Central memory CD8-positive, alpha-beta T cell (primary cell): Measurements from ENCODE around the gene ERCC6L.
"Not testable (repeated sequence)": the region's sequence is repeated elsewhere in the genome, so short reads cannot be mapped to it uniquely, and the experiment has no call there.

Source experiments
- ATAC-seq: fragments of 150-1000 bp; cut with Tn5 transposase; replicated peaks from 2 replicates; pipeline ENCODE4 v1.10.0; 2022; ENCODE audit warnings: mild to moderate bottlenecking, moderate FRiP score, moderate number of reproducible peaks; ENCODE audit not compliant: poor library complexity, severe bottlenecking; ENCODE audit errors: extremely low read depth
- DNase-seq, 2 donors: peaks; one replicate each; pipeline ENCODE4 v3.0.0; 2021; ENCODE audit warnings: low spot score in 2 of 2
- H3K27ac Mint-ChIP-seq: one replicate; pipeline ENCODE4 v1.8.0; 2022; ENCODE audit warnings: low read depth, mild to moderate bottlenecking, moderate library complexity, mixed read lengths
- H3K27me3 Mint-ChIP-seq: one replicate; pipeline ENCODE4 v1.8.0; 2022; ENCODE audit warnings: mixed read lengths
- H3K36me3 Mint-ChIP-seq: one replicate; pipeline ENCODE4 v1.8.0; 2022; ENCODE audit warnings: mild to moderate bottlenecking, moderate library complexity, mixed read lengths; ENCODE audit not compliant: insufficient read depth
- H3K4me1 Mint-ChIP-seq: one replicate; pipeline ENCODE4 v1.8.0; 2022; ENCODE audit warnings: mixed read lengths
- H3K4me3 Mint-ChIP-seq: one replicate; pipeline ENCODE4 v1.8.0; 2022; ENCODE audit warnings: mild to moderate bottlenecking, moderate library complexity, mixed read lengths
- H3K9me3 Mint-ChIP-seq: one replicate; pipeline ENCODE4 v1.8.0; 2022; ENCODE audit warnings: mixed read lengths

ERCC6L gene

DNA sequence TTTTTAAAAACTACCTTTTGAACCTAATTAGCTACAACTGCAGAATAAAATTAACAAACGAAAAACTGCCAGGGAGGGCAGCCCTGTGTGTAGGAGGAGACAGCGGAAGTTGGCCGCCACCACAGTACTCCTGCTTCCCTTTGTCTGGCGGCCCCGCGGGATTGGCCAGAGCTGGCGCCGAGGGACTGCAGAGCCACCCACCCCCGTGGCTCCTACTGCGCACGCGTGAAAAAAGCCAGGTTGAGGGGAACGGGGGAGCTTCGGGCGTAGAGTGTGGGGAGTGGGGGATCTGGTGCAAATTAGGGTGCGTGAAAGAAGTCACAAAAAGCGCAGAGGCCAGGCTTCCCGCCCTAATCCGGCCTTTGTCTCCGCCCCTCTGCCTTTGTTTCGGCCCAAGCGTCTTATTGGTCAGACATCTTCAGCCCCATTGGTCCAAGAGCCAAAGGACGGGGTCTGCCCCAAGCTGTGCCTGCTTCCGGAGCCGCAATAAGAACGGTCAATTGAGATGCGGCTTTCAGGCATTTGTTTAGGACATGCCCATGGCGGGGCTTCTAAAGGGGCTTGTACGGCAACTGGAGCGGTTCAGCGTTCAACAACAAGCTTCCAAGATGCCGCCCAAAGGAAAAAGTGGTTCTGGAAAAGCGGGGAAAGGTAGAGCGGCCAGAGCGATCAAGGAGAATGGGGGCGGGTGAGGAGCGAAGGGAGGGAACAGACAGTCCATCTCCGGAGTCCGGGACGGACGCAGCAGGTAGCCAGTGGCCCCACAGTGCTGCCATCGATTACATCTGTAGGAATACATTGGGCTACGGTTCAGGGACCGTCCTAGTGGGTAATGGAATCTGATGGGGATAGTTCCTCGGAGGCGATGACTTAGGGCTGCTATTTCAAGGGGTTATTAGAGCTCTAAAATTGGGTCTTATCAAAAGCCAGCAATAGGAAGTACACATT, 57.4 kb downstream of the ERCC6L start, which contains the start of gene PIN4:
Gene PIN4 (plus strand): TSS at position 580 of the 948 bp plus-strand sequence. CDS start 29 bp downstream, at position 609.
- ATAC-seq (peak; percentile 91), DNase-seq (peak; percentile 54 to 75)
- H3K27ac Mint-ChIP-seq = no peak within 1 kb of the TSS
- no peaks in the 10 kb centered on the region for H3K9me3 Mint-ChIP-seq
- H3K36me3 Mint-ChIP-seq = peaks cover 2% of the 10 kb centered on the region
- H3K4me3 Mint-ChIP-seq = no peak within 1 kb of the TSS
- H3K27me3 Mint-ChIP-seq = no peaks in the 10 kb centered on the region
- H3K4me1 Mint-ChIP-seq = peaks cover 8% of the 10 kb centered on the region

- ATAC-seq (no peak), DNase-seq (no peak)
- Mint-ChIP-seq H3K36me3 (no peaks in the 10 kb centered on the region), H3K4me3 (no peak overlapping the region), H3K4me1 (peaks cover 6% of the 10 kb centered on the region), H3K9me3 (no peaks in the 10 kb centered on the region), H3K27ac (no peak overlapping the region), H3K27me3 (no peaks in the 10 kb centered on the region)
Measured at GRCh38 chrX:72180539-72180938, 58.3 kb downstream of the ERCC6L start.

DNA sequence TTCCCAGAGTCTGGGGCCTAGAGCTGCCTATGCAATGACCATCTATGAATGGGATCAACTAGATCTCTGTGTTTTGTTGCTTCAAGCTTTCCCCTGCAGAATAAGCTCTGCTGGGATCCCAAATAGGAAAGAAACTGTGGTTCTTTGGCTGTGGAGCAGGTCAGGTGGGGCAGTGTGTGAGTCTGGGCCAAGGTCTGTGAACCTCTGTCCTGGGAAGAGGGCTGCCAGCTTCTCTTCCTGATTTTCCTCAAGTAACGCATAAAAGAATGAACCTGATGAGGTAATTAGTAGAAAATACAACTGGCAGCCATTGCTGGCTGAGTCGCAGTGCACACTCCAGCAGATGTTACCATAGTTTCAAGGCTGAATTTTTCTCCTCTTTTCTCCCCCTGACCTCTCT, 61.8 kb downstream of the ERCC6L start:
- no peaks in the 10 kb centered on the region for H3K36me3 Mint-ChIP-seq
- ATAC-seq (no peak), DNase-seq (no peak)
- H3K27ac Mint-ChIP-seq = no peak overlapping the region
- no peaks in the 10 kb centered on the region for H3K4me1 Mint-ChIP-seq
- H3K9me3 Mint-ChIP-seq = no peaks in the 10 kb centered on the region
- no peak overlapping the region for H3K4me3 Mint-ChIP-seq
- no peaks in the 10 kb centered on the region for H3K27me3 Mint-ChIP-seq

GRCh38 chrX:72176289-72176688, 62.5 kb downstream of the ERCC6L start:
- not testable (repeated sequence) for H3K27me3 Mint-ChIP-seq, DNase-seq, H3K4me1 Mint-ChIP-seq, H3K27ac Mint-ChIP-seq, H3K9me3 Mint-ChIP-seq, H3K36me3 Mint-ChIP-seq, ATAC-seq, H3K4me3 Mint-ChIP-seq

DNA sequence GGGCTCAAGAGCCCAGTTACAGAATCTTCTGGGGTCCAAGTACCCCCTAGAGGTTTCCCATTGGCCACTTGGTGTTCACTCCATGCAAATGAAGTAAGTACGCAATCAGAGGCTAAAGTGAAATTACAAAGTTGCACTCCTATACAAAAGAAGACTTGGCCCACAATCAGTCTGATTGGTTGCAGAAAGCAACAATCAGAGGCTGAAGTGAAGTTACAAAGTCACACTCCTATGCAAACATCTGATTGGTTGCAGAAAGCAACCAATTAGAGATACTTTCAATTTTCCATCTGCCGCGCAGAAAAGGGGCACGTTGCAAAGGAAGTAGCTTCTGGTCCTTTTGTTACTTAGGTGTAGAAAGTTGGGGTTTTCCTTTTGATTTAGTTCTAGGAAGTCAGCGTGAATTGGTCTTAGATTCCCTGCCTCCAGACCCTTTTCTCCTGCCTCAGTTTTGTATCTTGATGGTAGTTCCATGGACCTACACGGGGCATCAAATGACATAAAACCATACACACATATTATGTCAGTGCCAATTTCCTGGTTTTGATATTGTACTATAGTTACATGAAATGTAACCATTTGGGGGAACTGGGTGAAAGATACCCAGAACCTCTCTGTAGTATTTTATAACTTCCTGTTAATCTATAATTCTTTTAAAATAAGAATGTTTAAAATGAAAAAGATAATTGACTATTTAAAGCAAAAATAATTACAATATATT, 69.7 kb downstream of the ERCC6L start:
- H3K27ac Mint-ChIP-seq = peak overlapping the region; percentile 76
- DNase-seq = peak in 1 of 2 donors; percentile 23

GRCh38 chrX:72165551-72165950, 73.3 kb downstream of the ERCC6L start:
- ATAC-seq = no peak
- H3K4me3 Mint-ChIP-seq = no peak overlapping the region
- H3K36me3 Mint-ChIP-seq = peaks cover 4% of the 10 kb centered on the region
- no peaks in the 10 kb centered on the region for H3K9me3 Mint-ChIP-seq
- no peak for DNase-seq
- H3K27me3 Mint-ChIP-seq = no peaks in the 10 kb centered on the region
- H3K27ac Mint-ChIP-seq = no peak overlapping the region
- no peaks in the 10 kb centered on the region for H3K4me1 Mint-ChIP-seq

More for the DNA sequence above, 69.7 kb downstream of the ERCC6L start:
- Mint-ChIP-seq H3K9me3 (no peaks in the 10 kb centered on the region), H3K36me3 (peaks cover 4% of the 10 kb centered on the region), H3K27me3 (no peaks in the 10 kb centered on the region), H3K4me3 (peak overlapping the region; percentile 31), H3K4me1 (no peaks in the 10 kb centered on the region)
- ATAC-seq = peak; percentile 92

GRCh38 chrX:72159769-72160168, 79.1 kb downstream of the ERCC6L start:
- H3K36me3 Mint-ChIP-seq = no peaks in the 10 kb centered on the region
- H3K4me1 Mint-ChIP-seq = no peaks in the 10 kb centered on the region
- peaks cover 10% of the 10 kb centered on the region for H3K27me3 Mint-ChIP-seq
- DNase-seq = no peak
- ATAC-seq = no peak
- H3K27ac Mint-ChIP-seq = no peak overlapping the region
- no peaks in the 10 kb centered on the region for H3K9me3 Mint-ChIP-seq
- no peak overlapping the region for H3K4me3 Mint-ChIP-seq

- DNase-seq (no peak), ATAC-seq (no peak)
- Mint-ChIP-seq H3K4me3 (no peak overlapping the region), H3K36me3 (no peaks in the 10 kb centered on the region), H3K4me1 (no peaks in the 10 kb centered on the region), H3K27me3 (peaks cover 10% of the 10 kb centered on the region), H3K9me3 (no peaks in the 10 kb centered on the region), H3K27ac (no peak overlapping the region)
Measured at GRCh38 chrX:72158773-72159172, 80.1 kb downstream of the ERCC6L start.
